ENCODE data around the gene CEP104. TPM values are rescaled to one million over a fixed set of nuclear protein-coding genes. Genes with fewer than 3 reads are reported as not detected.

Gene CEP104
- polyA plus RNA-seq, 1 of the 3 experiments (the other 2 are of a cell fraction): 19.2 TPM

DNA sequence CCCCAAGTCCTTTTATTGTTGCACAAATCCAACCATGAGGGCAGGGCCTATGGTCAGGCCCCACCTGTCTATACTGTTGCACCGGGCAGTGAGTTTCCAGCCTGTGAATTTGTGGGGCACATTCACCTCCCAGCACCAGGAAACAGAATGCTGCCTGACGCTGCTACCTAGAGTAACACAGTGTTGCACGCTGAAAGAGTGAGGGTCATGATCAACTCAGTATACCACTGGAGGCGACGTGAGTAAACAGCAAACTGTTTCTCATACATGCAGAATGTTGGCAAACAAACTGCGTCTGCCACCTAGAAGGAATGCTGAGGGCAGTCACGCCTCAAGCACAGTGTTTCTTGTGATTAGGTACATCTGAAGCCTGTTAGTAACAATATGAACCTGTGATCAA is 47.3 kb downstream of the CEP104 start:
- Histone ChIP-seq H3K27me3 (ENCODE audit: insufficient read depth) (no peaks in the 10 kb centered on the region), H2AFZ (ENCODE audit: low read depth) (no peak overlapping the region), H3K4me3 (ENCODE audit: low read depth in 2 of 2, low read length in 1 of 2) (no peak overlapping the region), H3K79me2 (ENCODE audit: insufficient read depth) (no peaks in the 10 kb centered on the region), H4K20me1 (ENCODE audit: insufficient read depth) (no peaks in the 10 kb centered on the region), H3K9ac (no peak overlapping the region), H3K27ac (ENCODE audit: low read depth in 2 of 2, low read length in 1 of 2) (no peak overlapping the region), H3K4me2 (no peak overlapping the region), H3K9me3 (no peaks in the 10 kb centered on the region), H3K36me3 (replicated peaks in 1 of 2; ENCODE audit: control insufficient read depth in 1 of 2, insufficient read depth in 2 of 2, low read length in 1 of 2) (peaks cover 0 to 1% of the 10 kb centered on the region in 2 experiments), H3F3A (replicated peaks; ENCODE audit: insufficient read depth) (no peaks in the 10 kb centered on the region), H3K4me1 (ENCODE audit: control insufficient read depth in 1 of 2, insufficient read depth in 2 of 2, low read depth in 1 of 2, low read length in 1 of 2) (peaks cover 0 to 4% of the 10 kb centered on the region in 2 experiments; a peak in 1 of 4 replicates), H3K9me2 (no peaks in the 10 kb centered on the region)
- WGBS (ENCODE audit: low lambda C conversion rate): 75% methylated on average over 3 of the region's 7 CpGs
- CTCF ChIA-PET: interaction anchor here (1.8 kb wide), 1 partner anchor 8 kb away, joined by 7 read pairs; no protein-coding TSS in a partner anchor
- TF ChIP-seq FOXM1 (IDR thresholded peaks at IDR 0.05; ENCODE audit: low read depth): no peak
- no peak for TF ChIP-seq POLR2AphosphoS5 (IDR thresholded peaks at IDR 0.05; ENCODE audit: low read depth, low read length)
- no peak for TF ChIP-seq FOXJ3 (CRISPR knock-in tag; IDR thresholded peaks at IDR 0.05)
- no peak for TF ChIP-seq CTCF (IDR thresholded peaks at IDR 0.05)
- no peak for TF ChIP-seq RXRA (IDR thresholded peaks at IDR 0.05; ENCODE audit: borderline replicate concordance, low read depth)
- TF ChIP-seq GABPA (IDR thresholded peaks at IDR 0.05; ENCODE audit: low read depth): no peak
- DNase-seq: no peak
- POLR2A ChIA-PET: no interaction called here

DNA sequence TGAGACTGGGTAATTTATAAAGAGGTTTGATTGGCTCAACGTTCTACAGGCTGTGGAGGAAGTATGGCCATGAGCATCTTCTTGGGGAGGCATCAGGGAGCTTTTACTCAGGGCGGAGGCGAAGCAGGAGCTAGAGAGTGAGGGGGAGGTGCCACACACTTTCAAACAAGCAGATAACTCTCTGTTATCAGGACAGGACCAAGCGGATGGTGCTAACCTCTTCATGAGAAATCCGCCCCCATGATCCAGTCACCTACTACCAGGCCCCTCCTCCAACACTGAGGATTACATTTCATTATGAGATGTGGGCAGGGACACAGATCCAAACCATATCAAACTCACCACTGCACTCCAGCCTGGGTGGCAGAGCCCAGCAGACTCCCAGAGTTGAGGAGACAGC is 49.2 kb downstream of the CEP104 start:
- no peak overlapping the region for H3K4me3 ChIP-seq (ENCODE audit: low read depth in 2 of 2, low read length in 1 of 2)
- POLR2A ChIA-PET: no interaction called here
- no peak for TF ChIP-seq SIN3A (IDR thresholded peaks at IDR 0.05; ENCODE audit: borderline replicate concordance, low read depth, low read length)
- H3K36me3 ChIP-seq (replicated peaks in 1 of 2; ENCODE audit: control insufficient read depth in 1 of 2, insufficient read depth in 2 of 2, low read length in 1 of 2): no peaks in the 10 kb centered on the region
- CTCF ChIA-PET: interaction anchor here (0.8 kb wide), 1 partner anchor 32 kb away, joined by 3 read pairs; no protein-coding TSS in a partner anchor
- H3K27ac ChIP-seq (ENCODE audit: low read depth in 2 of 2, low read length in 1 of 2): no peak overlapping the region
- no peaks in the 10 kb centered on the region for H3K9me3 ChIP-seq
- peaks cover 0 to 4% of the 10 kb centered on the region in 2 experiments; a peak in 1 of 4 replicates for H3K4me1 ChIP-seq (ENCODE audit: control insufficient read depth in 1 of 2, insufficient read depth in 2 of 2, low read depth in 1 of 2, low read length in 1 of 2)
- H3K9me2 ChIP-seq: no peaks in the 10 kb centered on the region
- no peaks in the 10 kb centered on the region for H3F3A ChIP-seq (replicated peaks; ENCODE audit: insufficient read depth)
- no peaks in the 10 kb centered on the region for H3K79me2 ChIP-seq (ENCODE audit: insufficient read depth)
- H3K9ac ChIP-seq: no peak overlapping the region
- H2AFZ ChIP-seq (ENCODE audit: low read depth): no peak overlapping the region
- no peaks in the 10 kb centered on the region for H4K20me1 ChIP-seq (ENCODE audit: insufficient read depth)
- 56% methylated on average over 5 of the region's 5 CpGs for WGBS (ENCODE audit: low lambda C conversion rate)
- H3K27me3 ChIP-seq (ENCODE audit: insufficient read depth): no peaks in the 10 kb centered on the region
- DNase-seq: no peak
- H3K4me2 ChIP-seq: no peak overlapping the region

DNA sequence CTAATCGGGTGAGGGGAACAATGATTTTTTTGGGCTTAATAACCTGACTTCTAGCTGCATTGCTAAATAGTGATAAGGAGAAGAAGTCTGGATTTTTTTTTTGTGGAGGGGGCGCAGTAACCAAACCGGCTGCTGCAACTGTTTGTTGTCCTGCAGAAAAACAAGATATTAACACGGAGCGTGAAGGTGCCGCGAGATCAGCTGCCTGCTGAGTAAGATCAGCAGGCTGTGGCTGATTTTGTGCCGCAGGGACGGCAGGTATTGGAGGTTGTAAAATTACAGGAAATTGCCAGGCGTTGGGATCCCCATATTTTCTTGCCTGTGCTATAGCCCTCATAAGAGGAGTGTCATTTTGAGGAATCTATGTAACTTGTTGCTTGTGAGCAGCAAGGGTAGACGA is 52.0 kb downstream of the CEP104 start:
- H3K36me3 ChIP-seq (replicated peaks in 1 of 2; ENCODE audit: control insufficient read depth in 1 of 2, insufficient read depth in 2 of 2, low read length in 1 of 2): no peaks in the 10 kb centered on the region
- no peak for DNase-seq
- 84% methylated on average over 11 of the region's 11 CpGs for WGBS (ENCODE audit: low lambda C conversion rate)
- H3K9me3 ChIP-seq: no peaks in the 10 kb centered on the region
- no peak overlapping the region for H3K9ac ChIP-seq
- H3K4me2 ChIP-seq: no peak overlapping the region
- H3K27ac ChIP-seq (ENCODE audit: low read depth in 2 of 2, low read length in 1 of 2): no peak overlapping the region
- H3K27me3 ChIP-seq (ENCODE audit: insufficient read depth): no peaks in the 10 kb centered on the region
- H3K4me1 ChIP-seq (ENCODE audit: control insufficient read depth in 1 of 2, insufficient read depth in 2 of 2, low read depth in 1 of 2, low read length in 1 of 2): no peaks in the 10 kb centered on the region
- no peaks in the 10 kb centered on the region for H3F3A ChIP-seq (replicated peaks; ENCODE audit: insufficient read depth)
- no peak overlapping the region for H2AFZ ChIP-seq (ENCODE audit: low read depth)
- no peak overlapping the region for H3K4me3 ChIP-seq (ENCODE audit: low read depth in 2 of 2, low read length in 1 of 2)
- H3K9me2 ChIP-seq: no peaks in the 10 kb centered on the region
- H3K79me2 ChIP-seq (ENCODE audit: insufficient read depth): no peaks in the 10 kb centered on the region
- ChIA-PET CTCF (interaction anchor here (1.1 to 1.5 kb wide), 2 partner anchors 29 to 109 kb away, joined by 4 to 5 read pairs; no protein-coding TSS in a partner anchor), POLR2A (no interaction called here)
- TF ChIP-seq JUND (IDR thresholded peaks at IDR 0.05) (no peak), RCOR1 (IDR thresholded peaks at IDR 0.05; ENCODE audit: low read length) (no peak), MEF2A (IDR thresholded peaks at IDR 0.05; ENCODE audit: borderline replicate concordance, low read depth) (no peak), IRF3 (IDR thresholded peaks at IDR 0.05; ENCODE audit: low read depth, low read length) (no peak), RAD21 (IDR thresholded peaks at IDR 0.05; ENCODE audit: low read length) (no peak), MXI1 (IDR thresholded peaks at IDR 0.05; ENCODE audit: low read depth, low read length) (no peak), GATA2 (CRISPR knock-in tag; IDR thresholded peaks at IDR 0.05) (no peak), RXRA (IDR thresholded peaks at IDR 0.05; ENCODE audit: borderline replicate concordance, low read depth) (no peak), SMC3 (IDR thresholded peaks at IDR 0.05; ENCODE audit: low read depth, low read length) (no peak), NRF1 (IDR thresholded peaks at IDR 0.05; ENCODE audit: low read depth, low read length) (no peak), POLR2AphosphoS5 (IDR thresholded peaks at IDR 0.05; ENCODE audit: low read depth, low read length) (no peak)
- TF ChIP-seq, protein P1, sequence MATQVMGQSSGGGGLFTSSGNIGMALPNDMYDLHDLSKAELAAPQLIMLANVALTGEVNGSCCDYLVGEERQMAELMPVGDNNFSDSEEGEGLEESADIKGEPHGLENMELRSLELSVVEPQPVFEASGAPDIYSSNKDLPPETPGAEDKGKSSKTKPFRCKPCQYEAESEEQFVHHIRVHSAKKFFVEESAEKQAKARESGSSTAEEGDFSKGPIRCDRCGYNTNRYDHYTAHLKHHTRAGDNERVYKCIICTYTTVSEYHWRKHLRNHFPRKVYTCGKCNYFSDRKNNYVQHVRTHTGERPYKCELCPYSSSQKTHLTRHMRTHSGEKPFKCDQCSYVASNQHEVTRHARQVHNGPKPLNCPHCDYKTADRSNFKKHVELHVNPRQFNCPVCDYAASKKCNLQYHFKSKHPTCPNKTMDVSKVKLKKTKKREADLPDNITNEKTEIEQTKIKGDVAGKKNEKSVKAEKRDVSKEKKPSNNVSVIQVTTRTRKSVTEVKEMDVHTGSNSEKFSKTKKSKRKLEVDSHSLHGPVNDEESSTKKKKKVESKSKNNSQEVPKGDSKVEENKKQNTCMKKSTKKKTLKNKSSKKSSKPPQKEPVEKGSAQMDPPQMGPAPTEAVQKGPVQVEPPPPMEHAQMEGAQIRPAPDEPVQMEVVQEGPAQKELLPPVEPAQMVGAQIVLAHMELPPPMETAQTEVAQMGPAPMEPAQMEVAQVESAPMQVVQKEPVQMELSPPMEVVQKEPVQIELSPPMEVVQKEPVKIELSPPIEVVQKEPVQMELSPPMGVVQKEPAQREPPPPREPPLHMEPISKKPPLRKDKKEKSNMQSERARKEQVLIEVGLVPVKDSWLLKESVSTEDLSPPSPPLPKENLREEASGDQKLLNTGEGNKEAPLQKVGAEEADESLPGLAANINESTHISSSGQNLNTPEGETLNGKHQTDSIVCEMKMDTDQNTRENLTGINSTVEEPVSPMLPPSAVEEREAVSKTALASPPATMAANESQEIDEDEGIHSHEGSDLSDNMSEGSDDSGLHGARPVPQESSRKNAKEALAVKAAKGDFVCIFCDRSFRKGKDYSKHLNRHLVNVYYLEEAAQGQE (IDR thresholded peaks at IDR 0.05; ENCODE audit: low read depth, low read length): no peak
- no peaks in the 10 kb centered on the region for H4K20me1 ChIP-seq (ENCODE audit: insufficient read depth)

Measured in SK-N-SH (cell line).